ENCODE results near the gene SLFN13. TPM values are rescaled to one million over a fixed set of nuclear protein-coding genes. Genes with fewer than 3 reads are reported as not detected.

The SLFN13 gene
- total RNA-seq, 1 experiment from 2014 or later: 19.7 TPM

GRCh38 chr17:35476283-35476820, 27.8 kb upstream of the SLFN13 start (continued):
- TF ChIP-seq ARID4B (CRISPR knock-in tag; IDR thresholded peaks at IDR 0.05; ENCODE audit: borderline replicate concordance): no peak
- no peak for TF ChIP-seq ZNF416 (CRISPR knock-in tag; IDR thresholded peaks at IDR 0.05)
- no peak for TF ChIP-seq ZNF121 (CRISPR knock-in tag; IDR thresholded peaks at IDR 0.05)
- no peak for TF ChIP-seq USF1 (CRISPR knock-in tag; IDR thresholded peaks at IDR 0.05)
- no peak for TF ChIP-seq FOXK1 (CRISPR knock-in tag; IDR thresholded peaks at IDR 0.05)
- TF ChIP-seq CBFB (CRISPR knock-in tag; IDR thresholded peaks at IDR 0.05; ENCODE audit: low read depth): no peak

- ATAC-seq: no peak
These were observed 19.9 kb upstream of the SLFN13 start for GRCh38 chr17:35468475-35468874.

More at GRCh38 chr17:35468475-35468874, 19.9 kb upstream of the SLFN13 start:
- TF ChIP-seq CTCF (IDR thresholded peaks at IDR 0.05): no peak
- no peak for TF ChIP-seq CBFB (CRISPR knock-in tag; IDR thresholded peaks at IDR 0.05; ENCODE audit: low read depth)
- TF ChIP-seq IRF1 (CRISPR knock-in tag; IDR thresholded peaks at IDR 0.05): no peak
- no peak for TF ChIP-seq ZNF512 (CRISPR knock-in tag; IDR thresholded peaks at IDR 0.05; ENCODE audit: borderline replicate concordance)
- no peak for TF ChIP-seq ZBTB43 (CRISPR knock-in tag; IDR thresholded peaks at IDR 0.05)
- no peak for TF ChIP-seq HMGXB4 (CRISPR knock-in tag; IDR thresholded peaks at IDR 0.05)
- no peak for TF ChIP-seq NR3C1 (CRISPR knock-in tag; conservative IDR thresholded peaks at IDR 0.05; ENCODE audit: low read depth)
- no peak for TF ChIP-seq ZNF423 (CRISPR knock-in tag; IDR thresholded peaks at IDR 0.05)
- TF ChIP-seq E2F5 (CRISPR knock-in tag; IDR thresholded peaks at IDR 0.05): no peak
- no peak for TF ChIP-seq RORB (CRISPR knock-in tag; IDR thresholded peaks at IDR 0.05)
- TF ChIP-seq SMAD4 (CRISPR knock-in tag; IDR thresholded peaks at IDR 0.05): no peak
- H3K4me3 Mint-ChIP-seq: no peak overlapping the region
- no peak overlapping the region for H3K27ac Mint-ChIP-seq
- no peaks in the 10 kb centered on the region for H3K4me1 Mint-ChIP-seq
- H3K27me3 Mint-ChIP-seq (ENCODE audit: low read depth): peaks cover 73% of the 10 kb centered on the region
- ChIA-PET CTCF (no interaction called here), POLR2A (no interaction called here)
- no peaks in the 10 kb centered on the region for H3K9me3 Mint-ChIP-seq
- no peaks in the 10 kb centered on the region for H3K36me3 Mint-ChIP-seq
- no peak for DNase-seq (ENCODE audit: low spot score)
